Neuron (in vitro differentiated cells): ENCODE data around the gene CLDN1.
"Not testable (repeated sequence)": the region's sequence is repeated elsewhere in the genome, so short reads cannot be mapped to it uniquely, and the experiment has no call there.

ENCODE experiments used
- H2AFZ ChIP-seq: one replicate; pipeline ENCODE4 v1.6.1; 2013; ENCODE audit warnings: low read depth, mild to moderate bottlenecking, inconsistent platforms, low read length, moderate library complexity
- H3K27me3 ChIP-seq: one replicate; pipeline ENCODE4 v1.6.1; 2013; ENCODE audit warnings: low read length; ENCODE audit not compliant: insufficient read depth
- H3K36me3 ChIP-seq: one replicate; pipeline ENCODE4 v1.6.1; 2013; ENCODE audit warnings: low read length; ENCODE audit not compliant: insufficient read depth
- H3K4me1 ChIP-seq: one replicate; pipeline ENCODE4 v1.6.1; 2013; ENCODE audit warnings: low read length; ENCODE audit not compliant: insufficient read depth
- H3K4me3 ChIP-seq: 2 replicates; pipeline ENCODE4 v1.5.1; 2013; ENCODE audit warnings: mild to moderate bottlenecking, low read length, moderate library complexity
- H3K9me3 ChIP-seq: one replicate; pipeline ENCODE4 v1.6.1; 2013; ENCODE audit warnings: low read length

CLDN1 gene

DNA sequence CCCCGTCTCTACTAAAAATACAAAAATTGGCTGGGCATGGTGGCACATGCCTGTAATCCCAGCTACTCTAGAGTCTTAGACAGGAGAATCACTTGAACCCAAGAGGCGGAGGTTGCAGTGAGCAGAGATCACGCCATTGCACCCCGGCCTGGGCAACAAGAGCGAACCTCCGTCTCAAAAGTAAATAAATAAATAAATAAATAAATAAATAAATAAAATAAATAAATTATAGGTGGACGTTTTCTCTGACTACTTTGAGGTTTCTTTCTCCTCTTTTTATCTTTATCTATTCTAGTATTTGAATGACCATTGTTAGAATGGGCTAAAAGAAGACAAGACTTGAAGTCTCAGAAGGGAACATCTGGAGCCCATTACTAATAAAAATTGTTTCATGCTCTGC, 54.8 kb downstream of the CLDN1 start:
- not testable (repeated sequence) for H3K9me3 ChIP-seq, H3K4me1 ChIP-seq

DNA sequence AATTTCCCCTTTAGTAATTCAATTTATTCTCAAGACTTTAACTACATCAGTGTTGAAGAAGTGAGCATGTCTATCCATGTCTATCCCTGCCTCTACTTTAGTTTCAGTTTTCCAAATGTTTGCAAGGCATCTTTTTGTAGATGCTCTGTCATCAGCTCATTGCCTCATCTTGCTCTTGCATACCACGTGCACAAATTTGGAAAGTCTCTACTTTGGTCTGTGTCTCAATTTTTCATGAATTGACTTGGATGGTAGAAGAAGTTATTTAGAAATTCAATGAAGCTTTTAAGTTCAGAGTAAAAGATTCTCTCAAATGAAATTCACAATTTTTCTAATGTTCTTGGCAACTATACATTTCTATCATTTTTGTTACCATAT, 55.3 kb downstream of the CLDN1 start:
- H3K9me3 ChIP-seq = no peaks in the 10 kb centered on the region
- H3K4me1 ChIP-seq = no peaks in the 10 kb centered on the region
- H3K4me3 ChIP-seq = no peak overlapping the region
- no peaks in the 10 kb centered on the region for H3K36me3 ChIP-seq
- no peak overlapping the region for H2AFZ ChIP-seq
- H3K27me3 ChIP-seq = no peaks in the 10 kb centered on the region

More for the DNA sequence above, 54.8 kb downstream of the CLDN1 start:
- H3K27me3 ChIP-seq, H2AFZ ChIP-seq, H3K36me3 ChIP-seq, H3K4me3 ChIP-seq: not testable (repeated sequence)

DNA sequence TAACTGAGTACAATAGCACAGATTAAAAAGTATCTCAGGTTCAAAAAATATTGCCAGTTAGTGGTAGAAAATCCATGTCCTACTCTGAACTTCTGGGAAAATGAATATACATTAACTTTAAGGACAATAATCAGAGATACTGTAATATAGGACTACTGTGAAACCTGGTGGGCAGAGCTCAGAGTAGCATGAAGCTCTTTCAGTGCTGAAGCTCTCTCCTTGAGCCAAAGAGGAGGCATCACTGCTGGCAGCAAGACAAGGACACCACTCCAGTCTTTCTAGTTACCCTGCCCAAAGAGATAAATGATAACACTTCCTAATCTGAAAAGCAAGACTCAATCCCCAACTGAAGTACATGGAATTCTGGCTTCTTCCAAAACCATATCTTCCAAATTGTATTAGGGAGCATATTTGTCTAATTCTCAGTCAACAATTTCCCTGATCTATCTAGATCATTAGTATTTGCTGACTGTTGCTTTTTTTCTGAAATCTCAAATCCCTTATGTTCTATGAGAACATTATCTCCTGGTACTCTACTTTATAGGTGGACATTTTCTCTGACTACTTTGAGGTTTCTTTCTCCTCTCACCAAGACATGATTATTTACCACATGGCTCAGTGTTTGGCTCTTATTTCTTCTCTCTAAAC, 55.9 kb downstream of the CLDN1 start:
- no peaks in the 10 kb centered on the region for H3K27me3 ChIP-seq
- no peaks in the 10 kb centered on the region for H3K36me3 ChIP-seq
- H3K9me3 ChIP-seq = no peaks in the 10 kb centered on the region
- no peak overlapping the region for H3K4me3 ChIP-seq
- no peaks in the 10 kb centered on the region for H3K4me1 ChIP-seq
- no peak overlapping the region for H2AFZ ChIP-seq

DNA sequence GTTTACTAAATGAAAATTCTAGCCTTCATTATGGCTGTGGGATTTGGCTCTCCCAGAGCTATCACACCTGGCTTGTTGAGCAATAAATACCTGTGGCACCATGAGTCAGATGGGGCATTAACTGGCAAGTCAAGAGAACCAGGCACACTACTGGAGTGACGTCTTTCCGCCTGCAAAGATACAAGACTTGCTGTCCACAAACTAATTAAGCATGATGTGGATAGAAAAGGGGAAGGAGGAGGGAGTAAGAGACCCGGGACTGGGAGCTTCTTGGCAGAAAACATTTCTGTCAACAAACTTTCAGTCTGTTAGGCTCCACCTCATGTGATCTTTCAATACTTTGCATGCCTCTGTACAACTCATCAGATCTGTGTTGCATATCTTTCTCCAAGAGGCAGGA, 56.5 kb downstream of the CLDN1 start:
- Histone ChIP-seq H3K4me1 (peaks cover under 1% of the 10 kb centered on the region), H2AFZ (no peak overlapping the region), H3K9me3 (no peaks in the 10 kb centered on the region), H3K36me3 (no peaks in the 10 kb centered on the region), H3K27me3 (no peaks in the 10 kb centered on the region), H3K4me3 (no peak overlapping the region)

DNA sequence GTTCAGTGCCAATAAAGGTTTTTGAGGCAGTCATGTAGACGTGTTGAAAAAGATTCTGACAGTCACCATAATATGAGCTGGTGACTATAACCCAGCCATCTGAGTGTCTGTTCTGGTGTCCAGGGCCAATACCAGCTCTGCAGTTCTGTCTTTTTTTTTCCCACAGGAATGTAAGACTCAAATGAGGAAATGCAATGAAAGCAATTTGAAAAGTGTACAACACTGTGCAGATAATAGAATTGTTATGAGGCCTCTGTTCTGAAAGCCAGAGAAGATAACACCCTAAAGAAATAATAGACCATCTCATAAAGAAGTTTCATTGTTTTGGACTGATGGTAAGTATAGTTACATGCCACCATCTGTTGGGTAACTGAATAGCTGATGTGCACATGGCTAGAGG, 57.1 kb downstream of the CLDN1 start:
- no peak overlapping the region for H2AFZ ChIP-seq

DNA sequence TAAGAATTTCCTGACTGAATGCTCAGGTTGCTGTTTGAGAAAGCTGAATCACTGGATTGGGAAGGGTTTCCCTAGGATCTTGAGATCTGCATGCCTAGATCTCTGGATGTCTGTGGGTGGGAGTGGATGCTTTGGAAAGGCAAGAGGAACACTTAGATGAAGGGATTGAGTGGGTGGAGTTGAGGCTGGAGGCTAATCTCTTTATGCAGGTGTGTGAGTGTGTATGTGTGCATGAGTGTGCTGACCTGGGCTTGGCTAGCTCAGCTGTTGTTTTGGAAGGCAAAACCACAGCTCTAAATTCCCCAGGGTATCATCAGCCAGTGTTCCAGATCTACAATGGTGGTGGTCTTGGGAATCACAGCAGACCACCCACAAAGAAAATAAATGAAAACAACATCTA, 60.5 kb downstream of the CLDN1 start:
- Histone ChIP-seq H3K4me1 (peaks cover 17% of the 10 kb centered on the region), H3K9me3 (no peaks in the 10 kb centered on the region), H3K4me3 (no peak overlapping the region), H3K36me3 (no peaks in the 10 kb centered on the region), H3K27me3 (no peaks in the 10 kb centered on the region), H2AFZ (no peak overlapping the region)

More for the DNA sequence above, 57.1 kb downstream of the CLDN1 start:
- Histone ChIP-seq H3K36me3 (no peaks in the 10 kb centered on the region), H3K4me1 (peaks cover 2% of the 10 kb centered on the region), H3K27me3 (no peaks in the 10 kb centered on the region), H3K4me3 (no peak overlapping the region), H3K9me3 (no peaks in the 10 kb centered on the region)

DNA sequence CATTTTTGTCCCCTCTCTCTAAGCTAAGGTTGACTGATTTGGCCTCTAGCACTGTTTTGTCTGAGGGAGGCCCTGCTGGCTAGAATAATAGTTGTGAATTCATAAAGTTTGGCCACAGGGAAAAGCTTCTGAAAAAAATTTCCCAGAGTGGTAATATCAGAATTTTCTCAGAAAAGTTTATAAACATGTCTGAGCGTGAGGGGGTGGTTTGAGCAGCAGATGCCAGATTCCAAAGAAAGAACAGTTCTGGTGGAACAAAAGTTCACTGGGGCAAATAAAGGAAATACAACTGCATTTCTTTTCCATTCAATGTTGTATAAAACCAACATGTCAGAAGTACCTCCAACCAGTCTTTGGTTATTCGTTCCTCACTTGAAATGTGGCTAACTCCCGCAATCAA, 61.2 kb downstream of the CLDN1 start:
- Histone ChIP-seq H3K4me3 (no peak overlapping the region), H3K4me1 (peaks cover 17% of the 10 kb centered on the region), H3K27me3 (no peaks in the 10 kb centered on the region), H3K36me3 (no peaks in the 10 kb centered on the region), H3K9me3 (no peaks in the 10 kb centered on the region), H2AFZ (no peak overlapping the region)

DNA sequence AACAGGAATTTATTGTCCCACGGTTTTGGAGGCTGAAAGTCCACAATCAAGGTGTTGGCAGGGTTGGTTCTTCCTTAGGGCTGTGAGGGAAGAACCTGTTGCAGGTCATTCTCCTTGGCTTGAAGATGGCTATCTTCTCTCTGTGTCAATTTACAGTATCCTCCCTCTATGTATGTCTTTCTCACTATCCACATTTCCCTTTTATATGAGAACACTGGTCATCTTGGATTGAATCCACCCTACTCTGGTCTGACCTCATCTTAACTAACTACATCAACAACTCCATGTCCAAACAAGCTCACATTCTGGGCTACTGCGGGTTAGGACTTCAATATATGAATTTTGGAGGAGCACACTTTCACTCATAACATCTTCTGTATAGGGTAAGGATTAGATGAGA, 61.9 kb downstream of the CLDN1 start:
- no peaks in the 10 kb centered on the region for H3K9me3 ChIP-seq
- no peaks in the 10 kb centered on the region for H3K36me3 ChIP-seq
- no peak overlapping the region for H3K4me3 ChIP-seq
- no peaks in the 10 kb centered on the region for H3K27me3 ChIP-seq
- no peak overlapping the region for H2AFZ ChIP-seq
- H3K4me1 ChIP-seq = peaks cover 17% of the 10 kb centered on the region

DNA sequence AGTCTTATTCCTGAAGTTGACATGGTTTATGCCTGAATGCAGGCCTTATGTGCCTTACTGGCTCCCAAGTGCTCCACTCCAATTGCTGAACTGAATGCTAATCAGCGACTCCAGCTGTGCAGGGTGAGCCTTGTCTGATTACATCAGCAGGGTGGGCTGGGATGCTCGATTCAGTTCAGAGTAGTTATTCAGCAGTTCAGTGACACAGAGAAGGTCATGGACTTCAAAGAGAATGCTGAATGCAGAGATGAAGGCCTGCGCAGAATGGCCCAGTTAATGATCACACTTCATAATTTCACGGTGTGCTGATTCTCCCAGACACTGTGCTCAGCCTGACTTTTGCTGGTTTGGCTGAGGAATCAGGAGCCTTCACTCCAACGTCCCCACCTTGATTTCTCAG, 63.6 kb downstream of the CLDN1 start:
- peaks cover 17% of the 10 kb centered on the region for H3K4me1 ChIP-seq
- no peaks in the 10 kb centered on the region for H3K27me3 ChIP-seq
- no peak overlapping the region for H3K4me3 ChIP-seq
- H2AFZ ChIP-seq = no peak overlapping the region
- H3K9me3 ChIP-seq = no peaks in the 10 kb centered on the region
- no peaks in the 10 kb centered on the region for H3K36me3 ChIP-seq
